K562 (cell line): Measurements from ENCODE around the gene NR1H3. TPM values are rescaled to one million over a fixed set of nuclear protein-coding genes. Genes with fewer than 3 reads are reported as not detected.

Experiments
- FUS ChIP-seq: fragments of 200-400 bp; formaldehyde crosslinking; optimal IDR thresholded peaks from 2 replicates; pipeline ENCODE3; 2017; ENCODE audit warnings: low read depth, low read length
- KDM4B ChIP-seq, 2 experiments: fragments of 450-650 bp in 1 of 2; sonication (generic) in 1 of 2; IDR thresholded peaks; 2 replicates each; pipeline ENCODE4 v1.6.1; 2016 to 2017; ENCODE audit warnings: borderline replicate concordance in 2 of 2, antibody characterized with exemption in 1 of 2, low read depth in 1 of 2, mild to moderate bottlenecking in 1 of 2
- KLF6 ChIP-seq: fragments of 250-450 bp; sonication (Bioruptor Pico); IDR thresholded peaks from 2 replicates; pipeline ENCODE4 v1.4.0; 2020; ENCODE audit warnings: mild to moderate bottlenecking, moderate library complexity, borderline replicate concordance
- L3MBTL2 ChIP-seq: fragments of 450-650 bp; IDR thresholded peaks from 2 replicates; pipeline ENCODE4 v1.6.1; 2016; ENCODE audit warnings: mild to moderate bottlenecking, moderate library complexity
- NCOA2 ChIP-seq, 2 experiments: fragments of 450-650 bp; IDR thresholded peaks; 2 replicates each; pipeline ENCODE4 v1.6.1; 2018; ENCODE audit warnings: mild to moderate bottlenecking in 2 of 2, moderate library complexity in 1 of 2; ENCODE audit not compliant: partially characterized antibody in 2 of 2
- NFE2L1 ChIP-seq: fragments of 450-650 bp; IDR thresholded peaks from 2 replicates; pipeline ENCODE4 v1.6.1; 2016; ENCODE audit warnings: missing genetic modification characterization, low read depth, mild to moderate bottlenecking, missing compliant biosample characterization, moderate library complexity, borderline replicate concordance
- NR2C2 ChIP-seq, 2 experiments: fragments of 200-800 bp in 1 of 2; sonication (Bioruptor generic) in 1 of 2; sonication (generic) in 1 of 2; formaldehyde crosslinking in 1 of 2; IDR thresholded peaks; 2 replicates each; pipeline versions ENCODE4 v1.6.1 to v1.8.0; 2016 to 2022; ENCODE audit warnings: mild to moderate bottlenecking in 1 of 2, missing compliant biosample characterization in 1 of 2, missing genetic modification characterization in 1 of 2, missing genetic modification reagents in 1 of 2
- RFX1 ChIP-seq: fragments of 450-650 bp; IDR thresholded peaks from 2 replicates; pipeline ENCODE4 v1.6.1; 2016; ENCODE audit warnings: mild to moderate bottlenecking, moderate library complexity
- SAFB ChIP-seq: fragments of 200-400 bp; formaldehyde crosslinking; IDR thresholded peaks from 2 replicates; pipeline ENCODE4 v1.6.1; 2017; ENCODE audit warnings: low read depth, low read length, borderline replicate concordance
- ZBTB1 ChIP-seq: sonication (generic); formaldehyde crosslinking; IDR thresholded peaks from 2 replicates; pipeline ENCODE4 v1.8.1; 2023; ENCODE audit warnings: missing genetic modification reagents, low read depth, mild to moderate bottlenecking, borderline replicate concordance
- ZNF239 ChIP-seq: fragments of 250-450 bp; sonication (Bioruptor Pico); IDR thresholded peaks from 2 replicates; pipeline ENCODE4 v1.4.0; 2020; ENCODE audit warnings: mild to moderate bottlenecking
- ZNF76 ChIP-seq: fragments of 250-450 bp; sonication (Bioruptor Pico); IDR thresholded peaks from 2 replicates; pipeline ENCODE4 v1.4.0; 2020; ENCODE audit warnings: mild to moderate bottlenecking, moderate library complexity, borderline replicate concordance
- polyA plus RNA-seq, 8 experiments: library from polyadenylated mRNA; depleted of rRNA in 4 of 8; stranded (reverse) in 5 of 8; unstranded in 3 of 8; fragments of >200 nt; fragmentation: Nextera tagmentation in 2 of 8; fragmentation: Illumina TruSeq in 1 of 8; extraction: Ambion mirVana in 2 of 8; extraction: Trizol in 1 of 8; gene quantifications; 2 replicates each; pipeline versions ENCODE4 v1.2.1 to v1.2.3, GENCODE V29; 2011 to 2014; ENCODE audit warnings: inconsistent platforms in 1 of 8, missing spikeins in 1 of 8
- total RNA-seq, 7 experiments: library from RNA; depleted of rRNA in 6 of 7; stranded (reverse); fragments of >200 nt in 6 of 7; fragmentation: Illumina TruSeq in 2 of 7; extraction: Trizol in 2 of 7; gene quantifications; 2 replicates each; pipeline versions ENCODE4 v1.2.1 to v1.2.3, GENCODE V29; 2011 to 2021; ENCODE audit warnings: low replicate concordance in 1 of 7
- TF ChIP-seq, protein P1 (sequence below), 2 experiments: fragments of 450-650 bp; IDR thresholded peaks; 2 replicates each; pipeline ENCODE4 v1.6.1; 2016; ENCODE audit warnings: mild to moderate bottlenecking in 2 of 2, borderline replicate concordance in 1 of 2, low read depth in 1 of 2, moderate library complexity in 1 of 2
- TF ChIP-seq, protein P2 (sequence below): sonication (generic); formaldehyde crosslinking; IDR thresholded peaks from 2 replicates; pipeline ENCODE4 v1.8.0; 2022; ENCODE audit warnings: mild to moderate bottlenecking, missing genetic modification reagents, borderline replicate concordance

The NR1H3 gene
- total and polyA plus RNA-seq, 9 of the 15 experiments (the other 6 are each of a cell fraction or from before 2014, with no cell fraction given), result 8.2 to 26.0 (median 11.9) TPM

GRCh38 chr11:47248664-47249377 lies 9.0 kb upstream of the NR1H3 start, which contains the start of gene ACP2 (continued):
- TF ChIP-seq RFX1 (no peak), L3MBTL2 (peak; percentile 73), FUS (no peak), NR2C2 (CRISPR knock-in tag; IDR thresholded peaks at IDR 0.05) (peak; percentile 84), NR2C2 (tag; IDR thresholded peaks at IDR 0.05) (peak; percentile 97), SAFB (no peak), ZBTB1 (CRISPR knock-in tag) (peak; percentile 27; the same call in 1 of the 2 replicates), ZNF76 (CRISPR knock-in tag) (no peak), KLF6 (CRISPR knock-in tag) (no peak; the same call in 1 of the 2 replicates), NFE2L1 (tag) (no peak), NCOA2 (IDR thresholded peaks at IDR 0.05; ENCODE audit: partially characterized antibody in 2 of 2) (no peak), KDM4B (IDR thresholded peaks at IDR 0.05; ENCODE audit: borderline replicate concordance in 2 of 2, low read depth in 1 of 2) (peak in 1 of 2 experiments; percentile 87; a peak in 1 of 4 replicates), ZNF239 (CRISPR knock-in tag) (peak; percentile 56)
- TF ChIP-seq, protein P1, sequence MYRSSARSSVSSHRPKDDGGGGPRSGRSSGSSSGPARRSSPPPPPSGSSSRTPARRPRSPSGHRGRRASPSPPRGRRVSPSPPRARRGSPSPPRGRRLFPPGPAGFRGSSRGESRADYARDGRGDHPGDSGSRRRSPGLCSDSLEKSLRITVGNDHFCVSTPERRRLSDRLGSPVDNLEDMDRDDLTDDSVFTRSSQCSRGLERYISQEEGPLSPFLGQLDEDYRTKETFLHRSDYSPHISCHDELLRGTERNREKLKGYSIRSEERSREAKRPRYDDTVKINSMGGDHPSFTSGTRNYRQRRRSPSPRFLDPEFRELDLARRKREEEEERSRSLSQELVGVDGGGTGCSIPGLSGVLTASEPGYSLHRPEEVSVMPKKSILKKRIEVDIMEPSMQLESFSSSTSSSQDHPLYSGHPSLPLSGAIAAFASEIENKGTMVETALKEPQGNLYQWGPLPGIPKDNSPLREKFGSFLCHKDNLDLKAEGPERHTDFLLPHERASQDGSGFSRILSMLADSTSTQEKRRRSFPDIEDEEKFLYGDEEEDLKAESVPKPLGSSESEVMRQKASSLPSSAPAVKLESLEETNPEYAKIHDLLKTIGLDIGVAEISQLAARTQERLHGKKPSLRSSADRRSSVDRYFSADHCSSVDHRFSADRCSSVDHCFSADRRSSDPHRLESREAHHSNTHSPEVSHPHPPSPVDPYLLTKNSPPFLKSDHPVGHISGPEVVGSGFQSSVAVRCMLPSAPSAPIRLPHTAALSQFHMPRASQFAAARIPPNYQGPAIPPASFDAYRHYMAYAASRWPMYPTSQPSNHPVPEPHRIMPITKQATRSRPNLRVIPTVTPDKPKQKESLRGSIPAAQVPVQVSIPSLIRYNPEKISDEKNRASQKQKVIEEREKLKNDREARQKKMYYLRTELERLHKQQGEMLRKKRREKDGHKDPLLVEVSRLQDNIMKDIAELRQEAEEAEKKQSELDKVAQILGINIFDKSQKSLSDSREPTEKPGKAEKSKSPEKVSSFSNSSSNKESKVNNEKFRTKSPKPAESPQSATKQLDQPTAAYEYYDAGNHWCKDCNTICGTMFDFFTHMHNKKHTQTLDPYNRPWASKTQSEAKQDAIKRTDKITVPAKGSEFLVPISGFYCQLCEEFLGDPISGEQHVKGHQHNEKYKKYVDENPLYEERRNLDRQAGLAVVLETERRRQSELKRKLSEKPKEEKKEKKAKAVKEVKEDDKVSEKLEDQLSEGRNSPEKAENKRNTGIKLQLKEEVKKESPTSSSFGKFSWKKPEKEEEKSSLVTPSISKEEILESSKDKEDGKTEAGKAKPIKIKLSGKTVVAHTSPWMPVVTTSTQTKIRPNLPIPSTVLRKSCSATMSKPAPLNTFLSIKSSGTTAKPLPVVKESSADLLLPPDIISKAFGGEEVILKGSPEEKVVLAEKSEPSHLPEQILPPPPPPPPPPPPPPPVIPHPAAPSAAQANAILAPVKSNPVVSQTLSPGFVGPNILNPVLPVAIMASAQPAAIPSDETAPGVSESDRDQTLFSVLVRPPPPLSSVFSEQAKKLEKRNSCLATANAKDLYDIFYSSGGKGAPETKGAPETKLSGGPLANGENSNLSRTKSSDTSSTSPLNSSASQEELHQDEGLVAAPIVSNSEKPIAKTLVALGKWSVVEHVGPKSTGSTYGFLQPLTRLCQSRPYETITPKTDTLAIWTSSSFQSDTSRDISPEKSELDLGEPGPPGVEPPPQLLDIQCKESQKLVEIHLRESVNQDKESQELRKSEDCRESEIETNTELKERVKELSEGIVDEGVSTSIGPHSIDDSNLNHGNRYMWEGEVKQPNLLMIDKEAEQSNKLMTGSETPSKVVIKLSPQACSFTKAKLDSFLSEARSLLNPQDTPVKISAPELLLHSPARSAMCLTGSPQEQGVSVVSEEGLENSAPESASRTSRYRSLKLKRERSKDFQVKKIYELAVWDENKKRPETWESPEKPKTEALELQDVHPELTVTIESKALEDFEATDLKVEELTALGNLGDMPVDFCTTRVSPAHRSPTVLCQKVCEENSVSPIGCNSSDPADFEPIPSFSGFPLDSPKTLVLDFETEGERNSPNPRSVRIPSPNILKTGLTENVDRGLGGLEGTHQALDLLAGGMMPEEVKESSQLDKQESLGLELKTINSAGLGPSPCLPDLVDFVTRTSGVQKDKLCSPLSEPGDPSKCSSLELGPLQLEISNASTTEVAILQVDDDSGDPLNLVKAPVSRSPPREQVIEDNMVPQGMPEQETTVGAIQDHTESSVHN (IDR thresholded peaks at IDR 0.05; ENCODE audit: borderline replicate concordance in 1 of 2, low read depth in 1 of 2), result no peak
- TF ChIP-seq, protein P2, sequence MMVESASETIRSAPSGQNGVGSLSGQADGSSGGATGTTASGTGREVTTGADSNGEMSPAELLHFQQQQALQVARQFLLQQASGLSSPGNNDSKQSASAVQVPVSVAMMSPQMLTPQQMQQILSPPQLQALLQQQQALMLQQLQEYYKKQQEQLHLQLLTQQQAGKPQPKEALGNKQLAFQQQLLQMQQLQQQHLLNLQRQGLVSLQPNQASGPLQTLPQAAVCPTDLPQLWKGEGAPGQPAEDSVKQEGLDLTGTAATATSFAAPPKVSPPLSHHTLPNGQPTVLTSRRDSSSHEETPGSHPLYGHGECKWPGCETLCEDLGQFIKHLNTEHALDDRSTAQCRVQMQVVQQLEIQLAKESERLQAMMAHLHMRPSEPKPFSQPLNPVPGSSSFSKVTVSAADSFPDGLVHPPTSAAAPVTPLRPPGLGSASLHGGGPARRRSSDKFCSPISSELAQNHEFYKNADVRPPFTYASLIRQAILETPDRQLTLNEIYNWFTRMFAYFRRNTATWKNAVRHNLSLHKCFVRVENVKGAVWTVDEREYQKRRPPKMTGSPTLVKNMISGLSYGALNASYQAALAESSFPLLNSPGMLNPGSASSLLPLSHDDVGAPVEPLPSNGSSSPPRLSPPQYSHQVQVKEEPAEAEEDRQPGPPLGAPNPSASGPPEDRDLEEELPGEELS (CRISPR knock-in tag), result 0 out of 2 replicates have a peak, but pooled peaks have one; percentile 53
